Measurements from ENCODE around the gene GAB2.

DNA sequence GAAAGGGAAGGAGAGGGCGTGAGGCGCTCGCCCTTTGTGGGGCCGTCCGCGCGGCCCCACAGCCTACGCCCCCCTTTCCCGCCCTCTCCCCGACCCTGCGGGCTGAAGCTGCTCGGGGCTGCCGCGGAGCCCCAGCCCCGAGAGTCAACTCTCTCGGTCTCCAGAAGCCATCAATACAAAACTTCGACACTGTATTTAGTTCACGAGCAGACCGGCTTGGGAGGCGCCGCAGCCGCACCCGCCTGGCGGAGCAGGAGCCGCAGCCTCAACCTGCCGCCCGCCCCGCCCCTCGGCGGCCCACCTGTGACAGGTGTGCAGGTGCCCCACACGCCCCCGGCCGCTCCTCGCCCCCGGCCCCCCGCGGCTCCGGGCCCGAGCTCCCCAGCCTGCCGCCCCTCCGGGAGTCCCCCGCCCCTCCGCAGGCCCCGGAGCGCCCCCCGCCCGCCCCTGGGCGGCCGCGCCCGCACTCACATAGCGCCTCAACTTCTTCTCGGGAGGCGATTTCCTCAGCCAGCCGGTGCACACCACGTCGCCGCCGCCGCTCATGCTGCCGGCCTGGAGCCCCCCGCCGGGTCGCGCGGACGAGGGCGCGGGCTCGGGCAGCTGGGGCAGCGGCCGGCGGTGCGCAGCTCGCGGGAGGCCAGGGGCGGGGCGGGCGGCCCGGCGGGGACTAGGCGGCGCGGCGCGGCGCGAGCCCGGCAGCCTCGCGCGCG is at the start of gene GAB2:
- TF ChIP-seq EP300 (IDR thresholded peaks at IDR 0.05) (no peak), POLR2A (IDR thresholded peaks at IDR 0.05) (no peak)

Measured in suprapubic skin (tissue), 2 donors.